Gastroesophageal sphincter (tissue), 4 donors: ENCODE results near the gene CDC42EP5. TPM values are rescaled to one million over a fixed set of nuclear protein-coding genes. Genes with fewer than 3 reads are reported as not detected.

ENCODE experiments used
- ATAC-seq: fragments of 150-250 bp; one replicate; pipeline ENCODE4 v1.9.1; 2016; ENCODE audit warnings: mild to moderate bottlenecking, moderate library complexity
- H3K27ac ChIP-seq, 4 donors: fragments of 200-600 bp; sonication (generic) in 3 of 4; 1 replicate in 3 of 4; 2 replicates in 1 of 4; pipeline ENCODE4 v1.5.1; 2016 to 2019
- H3K27me3 ChIP-seq: fragments of 200-600 bp; sonication (generic); one replicate; pipeline ENCODE4 v1.5.1; 2019
- H3K36me3 ChIP-seq, 2 donors: fragments of 200-600 bp; sonication (generic); one replicate each; pipeline ENCODE4 v1.5.1; 2019; ENCODE audit warnings: control low read depth in 1 of 2
- H3K4me1 ChIP-seq, 3 donors: fragments of 200-600 bp; sonication (generic); 1 replicate in 2 of 3; 2 replicates in 1 of 3; pipeline ENCODE4 v1.5.1; 2016 to 2019; ENCODE audit warnings: control low read depth in 2 of 3
- H3K4me3 ChIP-seq, 2 donors: fragments of 200-600 bp; sonication (generic); one replicate each; pipeline ENCODE4 v1.5.1; 2019; ENCODE audit warnings: mild to moderate bottlenecking in 1 of 2, moderate library complexity in 1 of 2
- H3K9me3 ChIP-seq, 3 donors: fragments of 200-600 bp; sonication (generic); one replicate each; pipeline ENCODE4 v1.5.1; 2017 to 2019; ENCODE audit warnings: control low read depth in 2 of 3
- CTCF ChIP-seq, 4 experiments: fragments of 200-600 bp in 2 of 4; fragments of 450-650 bp in 2 of 4; sonication (generic) in 1 of 4; IDR thresholded peaks; one replicate each; pipeline ENCODE4 v1.5.1; 2017 to 2019; ENCODE audit warnings: antibody characterized with exemption in 4 of 4, mild to moderate bottlenecking in 2 of 4, moderate library complexity in 2 of 4
- EP300 ChIP-seq: sonication (generic); formaldehyde crosslinking; IDR thresholded peaks from one replicate; pipeline ENCODE4 v1.6.1; 2017; ENCODE audit warnings: antibody characterized with exemption, mild to moderate bottlenecking
- POLR2A ChIP-seq, 2 donors: fragments of 450-650 bp; IDR thresholded peaks; one replicate each; pipeline ENCODE4 v1.6.1; 2017; ENCODE audit warnings: antibody characterized with exemption in 2 of 2, mild to moderate bottlenecking in 2 of 2, moderate library complexity in 1 of 2
- POLR2AphosphoS5 ChIP-seq: sonication (generic); formaldehyde crosslinking; IDR thresholded peaks from one replicate; pipeline ENCODE4 v1.6.1; 2017; ENCODE audit warnings: antibody characterized with exemption
- WGBS, 2 donors: methylation state at CpG; one replicate each; pipeline ENCODE4 v1.1.5; 2018; ENCODE audit warnings: low coverage in 1 of 2; 5-methylcytosine and 5-hydroxymethylcytosine counted together
- total RNA-seq, 4 donors: library from RNA; depleted of rRNA; stranded (reverse); fragments of >200 nt; gene quantifications; one replicate each; pipeline ENCODE4 v1.1.0, GENCODE V29; 2016

The CDC42EP5 gene
- total RNA-seq, 4 donors from 2014 or later: 4.2 to 24.1 (median 12.8) TPM

GRCh38 chr19:54432144-54432738 lies 40.9 kb downstream of the CDC42EP5 start:
- H3K4me3 ChIP-seq: no peak overlapping the region
- H3K36me3 ChIP-seq: no peaks in the 10 kb centered on the region
- peaks cover 0 to 54% (median 31%) of the 10 kb centered on the region in 3 donors for H3K4me1 ChIP-seq
- TF ChIP-seq CTCF (IDR thresholded peaks at IDR 0.05) (no peak), POLR2A (IDR thresholded peaks at IDR 0.05) (no peak), POLR2AphosphoS5 (no peak), EP300 (no peak)
- WGBS, 2 donors: 72 to 100% methylated on average over 1 to 4 of the region's 10 CpGs
- ATAC-seq: no peak
- H3K27ac ChIP-seq: no peak overlapping the region
- H3K9me3 ChIP-seq: no peaks in the 10 kb centered on the region
- H3K27me3 ChIP-seq: peaks cover 52% of the 10 kb centered on the region

DNA sequence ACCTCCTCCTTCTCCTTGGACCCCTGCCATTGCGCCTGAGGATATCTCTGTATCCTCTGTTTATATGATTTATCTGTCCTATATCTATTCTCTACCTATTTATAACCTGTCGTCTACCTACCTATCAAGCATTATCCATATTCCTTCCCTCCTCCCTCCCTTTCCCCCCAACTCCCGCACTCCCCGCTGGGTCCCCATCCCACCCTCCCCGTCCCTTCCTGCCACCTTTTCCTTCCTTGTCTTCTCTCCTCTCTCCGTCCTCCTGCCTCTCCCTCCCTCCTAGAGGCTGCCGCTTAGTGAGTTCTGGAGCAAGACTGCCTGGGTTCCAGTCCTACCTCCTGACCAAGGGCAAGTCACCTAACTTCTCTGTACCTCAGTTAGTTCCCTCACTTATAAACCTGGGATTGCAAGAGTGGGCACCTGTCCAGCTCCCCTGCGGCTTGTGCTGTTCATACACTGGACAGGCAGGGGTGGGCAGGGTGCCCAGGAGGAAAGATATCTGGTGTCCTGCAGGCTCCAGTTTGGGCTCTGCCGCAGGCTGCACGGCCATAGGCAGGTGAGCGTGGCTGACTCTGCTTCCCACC lies 41.7 kb downstream of the CDC42EP5 start:
- ATAC-seq: no peak
- no peak for TF ChIP-seq POLR2A (IDR thresholded peaks at IDR 0.05)
- TF ChIP-seq EP300: no peak
- no peak for TF ChIP-seq CTCF (IDR thresholded peaks at IDR 0.05)
- TF ChIP-seq POLR2AphosphoS5: no peak
- Histone ChIP-seq H3K9me3 (no peaks in the 10 kb centered on the region), H3K27me3 (peaks cover 59% of the 10 kb centered on the region), H3K27ac (no peak overlapping the region), H3K4me3 (peak overlapping the region in 1 of 2 donors; percentile 43), H3K4me1 (peaks cover 0 to 52% (median 31%) of the 10 kb centered on the region in 3 donors), H3K36me3 (no peaks in the 10 kb centered on the region)
- 4 to 20% methylated on average over 4 to 9 of the region's 11 CpGs for WGBS, 2 donors

- WGBS, 2 donors: 0% methylated on average over 3 of the region's 43 CpGs; no CpG with 5 or more reads in 1 of the 2 donors
- Histone ChIP-seq H3K36me3 (no peaks in the 10 kb centered on the region), H3K4me3 (peak overlapping the region in 1 of 2 donors; percentile 43), H3K9me3 (no peaks in the 10 kb centered on the region), H3K27me3 (peaks cover 66% of the 10 kb centered on the region), H3K27ac (peak overlapping the region in 1 of 4 donors; percentile 6), H3K4me1 (peaks cover 0 to 44% (median 24%) of the 10 kb centered on the region in 3 donors)
- ATAC-seq: peak; percentile 61
- no peak for TF ChIP-seq POLR2AphosphoS5
- peak in 1 of 4 experiments; percentile 33 for TF ChIP-seq CTCF (IDR thresholded peaks at IDR 0.05)
- no peak for TF ChIP-seq POLR2A (IDR thresholded peaks at IDR 0.05)
- no peak for TF ChIP-seq EP300
Measured at GRCh38 chr19:54430306-54431254, 42.5 kb downstream of the CDC42EP5 start.

GRCh38 chr19:54429545-54430227 lies 43.4 kb downstream of the CDC42EP5 start:
- TF ChIP-seq CTCF (IDR thresholded peaks at IDR 0.05): no peak
- no peak for TF ChIP-seq EP300
- no peak for TF ChIP-seq POLR2A (IDR thresholded peaks at IDR 0.05)
- TF ChIP-seq POLR2AphosphoS5: no peak
- Histone ChIP-seq H3K4me3 (no peak overlapping the region), H3K27ac (no peak overlapping the region), H3K4me1 (peaks cover 0 to 35% (median 17%) of the 10 kb centered on the region in 3 donors), H3K36me3 (no peaks in the 10 kb centered on the region), H3K9me3 (no peaks in the 10 kb centered on the region), H3K27me3 (peaks cover 75% of the 10 kb centered on the region)
- ATAC-seq: no peak
- 48 to 50% methylated on average over 2 to 3 of the region's 13 CpGs for WGBS, 2 donors
